Measurements from ENCODE around the gene YIPF1.

DNA sequence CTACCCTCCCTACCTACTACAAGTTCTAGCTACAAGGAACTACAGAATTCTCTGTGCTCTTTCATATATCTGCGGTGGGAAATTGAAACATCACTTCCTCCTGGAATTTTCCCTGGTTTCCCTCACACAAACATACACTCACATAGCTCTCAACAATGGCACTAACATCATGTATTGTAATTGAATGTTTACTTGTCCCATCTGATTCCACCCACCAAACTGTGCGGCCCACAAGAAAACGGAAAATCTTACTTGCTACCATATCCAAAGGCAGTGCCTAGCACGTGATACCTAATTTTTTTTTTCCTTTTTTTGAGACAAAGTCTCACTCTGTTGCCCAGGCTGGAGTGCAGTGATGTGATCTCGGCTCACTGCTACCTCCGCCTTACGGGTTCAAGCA, 85.4 kb downstream of the YIPF1 start:
- TF ChIP-seq, protein P1, sequence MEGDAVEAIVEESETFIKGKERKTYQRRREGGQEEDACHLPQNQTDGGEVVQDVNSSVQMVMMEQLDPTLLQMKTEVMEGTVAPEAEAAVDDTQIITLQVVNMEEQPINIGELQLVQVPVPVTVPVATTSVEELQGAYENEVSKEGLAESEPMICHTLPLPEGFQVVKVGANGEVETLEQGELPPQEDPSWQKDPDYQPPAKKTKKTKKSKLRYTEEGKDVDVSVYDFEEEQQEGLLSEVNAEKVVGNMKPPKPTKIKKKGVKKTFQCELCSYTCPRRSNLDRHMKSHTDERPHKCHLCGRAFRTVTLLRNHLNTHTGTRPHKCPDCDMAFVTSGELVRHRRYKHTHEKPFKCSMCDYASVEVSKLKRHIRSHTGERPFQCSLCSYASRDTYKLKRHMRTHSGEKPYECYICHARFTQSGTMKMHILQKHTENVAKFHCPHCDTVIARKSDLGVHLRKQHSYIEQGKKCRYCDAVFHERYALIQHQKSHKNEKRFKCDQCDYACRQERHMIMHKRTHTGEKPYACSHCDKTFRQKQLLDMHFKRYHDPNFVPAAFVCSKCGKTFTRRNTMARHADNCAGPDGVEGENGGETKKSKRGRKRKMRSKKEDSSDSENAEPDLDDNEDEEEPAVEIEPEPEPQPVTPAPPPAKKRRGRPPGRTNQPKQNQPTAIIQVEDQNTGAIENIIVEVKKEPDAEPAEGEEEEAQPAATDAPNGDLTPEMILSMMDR (IDR thresholded peaks at IDR 0.05): no peak
- TF ChIP-seq EZH2phosphoT487 (IDR thresholded peaks at IDR 0.05): no peak
- TF ChIP-seq EZH2 (IDR thresholded peaks at IDR 0.05): no peak
